Central memory CD8-positive, alpha-beta T cell (primary cell): ENCODE data around the gene USP31.

Source experiments
- ATAC-seq: fragments of 150-1000 bp; cut with Tn5 transposase; replicated peaks from 2 replicates; pipeline ENCODE4 v1.10.0; 2022; ENCODE audit warnings: mild to moderate bottlenecking, moderate FRiP score, moderate number of reproducible peaks; ENCODE audit not compliant: poor library complexity, severe bottlenecking; ENCODE audit errors: extremely low read depth
- DNase-seq, 2 donors: peaks; one replicate each; pipeline ENCODE4 v3.0.0; 2021; ENCODE audit warnings: low spot score in 2 of 2
- H3K27ac Mint-ChIP-seq: one replicate; pipeline ENCODE4 v1.8.0; 2022; ENCODE audit warnings: low read depth, mild to moderate bottlenecking, moderate library complexity, mixed read lengths
- H3K27me3 Mint-ChIP-seq: one replicate; pipeline ENCODE4 v1.8.0; 2022; ENCODE audit warnings: mixed read lengths
- H3K36me3 Mint-ChIP-seq: one replicate; pipeline ENCODE4 v1.8.0; 2022; ENCODE audit warnings: mild to moderate bottlenecking, moderate library complexity, mixed read lengths; ENCODE audit not compliant: insufficient read depth
- H3K4me1 Mint-ChIP-seq: one replicate; pipeline ENCODE4 v1.8.0; 2022; ENCODE audit warnings: mixed read lengths
- H3K4me3 Mint-ChIP-seq: one replicate; pipeline ENCODE4 v1.8.0; 2022; ENCODE audit warnings: mild to moderate bottlenecking, moderate library complexity, mixed read lengths
- H3K9me3 Mint-ChIP-seq: one replicate; pipeline ENCODE4 v1.8.0; 2022; ENCODE audit warnings: mixed read lengths

USP31 gene

GRCh38 chr16:23124315-23124714, 24.9 kb downstream of the USP31 start:
- H3K36me3 Mint-ChIP-seq: no peaks in the 10 kb centered on the region
- H3K4me3 Mint-ChIP-seq: no peak overlapping the region
- ATAC-seq (no peak), DNase-seq (no peak)
- no peak overlapping the region for H3K27ac Mint-ChIP-seq
- peaks cover 26% of the 10 kb centered on the region for H3K4me1 Mint-ChIP-seq
- no peaks in the 10 kb centered on the region for H3K27me3 Mint-ChIP-seq
- no peaks in the 10 kb centered on the region for H3K9me3 Mint-ChIP-seq

- Mint-ChIP-seq H3K4me3 (no peak overlapping the region), H3K4me1 (peaks cover 26% of the 10 kb centered on the region), H3K27me3 (no peaks in the 10 kb centered on the region), H3K9me3 (no peaks in the 10 kb centered on the region), H3K36me3 (no peaks in the 10 kb centered on the region), H3K27ac (no peak overlapping the region)
- no peak for ATAC-seq
- DNase-seq: no peak
Observed at GRCh38 chr16:23122144-23122543, 27.1 kb downstream of the USP31 start.

- ATAC-seq: no peak
- Mint-ChIP-seq H3K4me1 (peaks cover 26% of the 10 kb centered on the region), H3K36me3 (no peaks in the 10 kb centered on the region), H3K27ac (no peak overlapping the region), H3K27me3 (no peaks in the 10 kb centered on the region), H3K4me3 (no peak overlapping the region), H3K9me3 (no peaks in the 10 kb centered on the region)
- no peak for DNase-seq
Observed at GRCh38 chr16:23121024-23121423, 28.2 kb downstream of the USP31 start.

GRCh38 chr16:23120562-23120961, 28.7 kb downstream of the USP31 start:
- ATAC-seq: no peak
- Mint-ChIP-seq H3K4me3 (no peak overlapping the region), H3K27ac (no peak overlapping the region)

GRCh38 chr16:23119570-23119969, 29.7 kb downstream of the USP31 start:
- Mint-ChIP-seq H3K27ac (no peak overlapping the region), H3K4me1 (peaks cover 26% of the 10 kb centered on the region), H3K27me3 (no peaks in the 10 kb centered on the region), H3K4me3 (no peak overlapping the region), H3K9me3 (no peaks in the 10 kb centered on the region), H3K36me3 (no peaks in the 10 kb centered on the region)
- DNase-seq (no peak), ATAC-seq (no peak)

More at GRCh38 chr16:23120562-23120961, 28.7 kb downstream of the USP31 start:
- no peaks in the 10 kb centered on the region for H3K9me3 Mint-ChIP-seq
- DNase-seq: no peak
- peaks cover 26% of the 10 kb centered on the region for H3K4me1 Mint-ChIP-seq
- no peaks in the 10 kb centered on the region for H3K36me3 Mint-ChIP-seq
- no peaks in the 10 kb centered on the region for H3K27me3 Mint-ChIP-seq

GRCh38 chr16:23114131-23114904, 34.9 kb downstream of the USP31 start:
- ATAC-seq (no peak), DNase-seq (no peak)
- no peaks in the 10 kb centered on the region for H3K27me3 Mint-ChIP-seq
- H3K9me3 Mint-ChIP-seq: no peaks in the 10 kb centered on the region
- no peak overlapping the region for H3K4me3 Mint-ChIP-seq
- H3K36me3 Mint-ChIP-seq: peaks cover 2% of the 10 kb centered on the region
- no peaks in the 10 kb centered on the region for H3K4me1 Mint-ChIP-seq
- H3K27ac Mint-ChIP-seq: no peak overlapping the region

- Mint-ChIP-seq H3K4me3 (no peak overlapping the region), H3K36me3 (peaks cover 2% of the 10 kb centered on the region), H3K4me1 (no peaks in the 10 kb centered on the region), H3K27ac (no peak overlapping the region), H3K9me3 (no peaks in the 10 kb centered on the region), H3K27me3 (no peaks in the 10 kb centered on the region)
- DNase-seq (no peak), ATAC-seq (no peak)
Observed at GRCh38 chr16:23113185-23113584, 36.1 kb downstream of the USP31 start.

GRCh38 chr16:23110257-23110899, 38.9 kb downstream of the USP31 start:
- DNase-seq (no peak), ATAC-seq (no peak)
- no peak overlapping the region for H3K4me3 Mint-ChIP-seq
- no peaks in the 10 kb centered on the region for H3K9me3 Mint-ChIP-seq
- H3K4me1 Mint-ChIP-seq: no peaks in the 10 kb centered on the region
- H3K27ac Mint-ChIP-seq: no peak overlapping the region
- peaks cover 2% of the 10 kb centered on the region for H3K36me3 Mint-ChIP-seq
- H3K27me3 Mint-ChIP-seq: no peaks in the 10 kb centered on the region

- Mint-ChIP-seq H3K27ac (no peak overlapping the region), H3K9me3 (no peaks in the 10 kb centered on the region), H3K4me1 (no peaks in the 10 kb centered on the region), H3K27me3 (no peaks in the 10 kb centered on the region), H3K36me3 (peaks cover 5% of the 10 kb centered on the region), H3K4me3 (no peak overlapping the region)
- DNase-seq (no peak), ATAC-seq (no peak)
Observed at GRCh38 chr16:23107936-23108335, 41.3 kb downstream of the USP31 start.

GRCh38 chr16:23107117-23107516, 42.1 kb downstream of the USP31 start:
- H3K36me3 Mint-ChIP-seq: peaks cover 5% of the 10 kb centered on the region
- no peak overlapping the region for H3K27ac Mint-ChIP-seq
- H3K4me1 Mint-ChIP-seq: no peaks in the 10 kb centered on the region
- H3K4me3 Mint-ChIP-seq: no peak overlapping the region
- no peaks in the 10 kb centered on the region for H3K27me3 Mint-ChIP-seq
- ATAC-seq (no peak), DNase-seq (no peak)
- no peaks in the 10 kb centered on the region for H3K9me3 Mint-ChIP-seq

- peaks cover 5% of the 10 kb centered on the region for H3K36me3 Mint-ChIP-seq
Observed at GRCh38 chr16:23105309-23105708, 43.9 kb downstream of the USP31 start.

GRCh38 chr16:23104032-23104955, 45.0 kb downstream of the USP31 start:
- Mint-ChIP-seq H3K36me3 (peaks cover 5% of the 10 kb centered on the region), H3K27ac (no peak overlapping the region), H3K9me3 (no peaks in the 10 kb centered on the region), H3K27me3 (no peaks in the 10 kb centered on the region), H3K4me3 (no peak overlapping the region), H3K4me1 (no peaks in the 10 kb centered on the region)
- no peak for ATAC-seq
- no peak for DNase-seq

More at GRCh38 chr16:23105309-23105708, 43.9 kb downstream of the USP31 start:
- Mint-ChIP-seq H3K4me1 (no peaks in the 10 kb centered on the region), H3K4me3 (no peak overlapping the region), H3K27me3 (no peaks in the 10 kb centered on the region), H3K9me3 (no peaks in the 10 kb centered on the region), H3K27ac (no peak overlapping the region)
- DNase-seq (no peak), ATAC-seq (no peak)
